D721Med (cell line): Measurements from ENCODE around the gene ROCK2.
"Not testable (repeated sequence)": the region's sequence is repeated elsewhere in the genome, so short reads cannot be mapped to it uniquely, and the experiment has no call there.

Source experiments
- DNase-seq: peaks from one replicate; pipeline ENCODE4 v3.0.0; 2011; ENCODE audit warnings: low spot score; ENCODE audit not compliant: insufficient read length
- FAIRE-seq: peaks from 2 replicates; lab custom pipeline; 2011; peaks lifted over from hg19 to GRCh38; lab: Jason Lieb, UNC
- TF ChIP-seq, protein P1 (sequence below): IDR thresholded peaks from 2 replicates; pipeline ENCODE4 v1.5.1; 2012; ENCODE audit warnings: mild to moderate bottlenecking, control low read depth; ENCODE audit not compliant: insufficient read depth; ENCODE audit errors: missing control alignments

The ROCK2 gene

GRCh38 chr2:11175293-11175795, 169.1 kb downstream of the ROCK2 start:
- TF ChIP-seq, protein P1, sequence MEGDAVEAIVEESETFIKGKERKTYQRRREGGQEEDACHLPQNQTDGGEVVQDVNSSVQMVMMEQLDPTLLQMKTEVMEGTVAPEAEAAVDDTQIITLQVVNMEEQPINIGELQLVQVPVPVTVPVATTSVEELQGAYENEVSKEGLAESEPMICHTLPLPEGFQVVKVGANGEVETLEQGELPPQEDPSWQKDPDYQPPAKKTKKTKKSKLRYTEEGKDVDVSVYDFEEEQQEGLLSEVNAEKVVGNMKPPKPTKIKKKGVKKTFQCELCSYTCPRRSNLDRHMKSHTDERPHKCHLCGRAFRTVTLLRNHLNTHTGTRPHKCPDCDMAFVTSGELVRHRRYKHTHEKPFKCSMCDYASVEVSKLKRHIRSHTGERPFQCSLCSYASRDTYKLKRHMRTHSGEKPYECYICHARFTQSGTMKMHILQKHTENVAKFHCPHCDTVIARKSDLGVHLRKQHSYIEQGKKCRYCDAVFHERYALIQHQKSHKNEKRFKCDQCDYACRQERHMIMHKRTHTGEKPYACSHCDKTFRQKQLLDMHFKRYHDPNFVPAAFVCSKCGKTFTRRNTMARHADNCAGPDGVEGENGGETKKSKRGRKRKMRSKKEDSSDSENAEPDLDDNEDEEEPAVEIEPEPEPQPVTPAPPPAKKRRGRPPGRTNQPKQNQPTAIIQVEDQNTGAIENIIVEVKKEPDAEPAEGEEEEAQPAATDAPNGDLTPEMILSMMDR, result no peak
- DNase-seq (no peak), FAIRE-seq (no peak)

GRCh38 chr2:11174222-11174621, 170.2 kb downstream of the ROCK2 start:
- TF ChIP-seq, protein P1, result no peak
- FAIRE-seq (no peak), DNase-seq (no peak)

- FAIRE-seq, result no peak
- TF ChIP-seq, protein P1, result no peak
Observed at GRCh38 chr2:11169333-11169732, 175.1 kb downstream of the ROCK2 start.

DNA sequence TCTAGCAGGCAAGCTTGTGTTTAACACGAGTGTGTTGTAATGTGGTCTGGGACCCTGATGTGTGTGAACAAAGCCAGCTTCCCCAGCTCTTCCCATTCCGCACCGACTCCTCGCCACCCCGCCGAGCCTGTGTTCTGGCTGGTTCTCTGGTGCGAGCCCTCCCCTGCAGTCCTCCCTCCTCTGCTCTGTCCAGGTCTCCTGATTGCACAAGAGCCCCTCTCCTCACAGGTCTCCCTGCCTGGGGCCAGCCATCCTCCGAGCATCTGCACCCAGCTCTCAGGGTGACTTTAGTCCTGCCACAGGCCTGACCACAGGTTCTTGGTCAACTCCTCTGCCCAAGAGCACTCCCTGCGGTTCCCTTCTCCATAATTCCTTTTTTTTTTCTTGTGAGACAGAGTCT, 175.9 kb downstream of the ROCK2 start:
- no peak for DNase-seq
- TF ChIP-seq, protein P1, result no peak
- no peak for FAIRE-seq

More at GRCh38 chr2:11169333-11169732, 175.1 kb downstream of the ROCK2 start:
- no peak for DNase-seq

- TF ChIP-seq, protein P1, result no peak
- DNase-seq (no peak), FAIRE-seq (no peak)
Observed at GRCh38 chr2:11166476-11166875, 178.0 kb downstream of the ROCK2 start.

DNA sequence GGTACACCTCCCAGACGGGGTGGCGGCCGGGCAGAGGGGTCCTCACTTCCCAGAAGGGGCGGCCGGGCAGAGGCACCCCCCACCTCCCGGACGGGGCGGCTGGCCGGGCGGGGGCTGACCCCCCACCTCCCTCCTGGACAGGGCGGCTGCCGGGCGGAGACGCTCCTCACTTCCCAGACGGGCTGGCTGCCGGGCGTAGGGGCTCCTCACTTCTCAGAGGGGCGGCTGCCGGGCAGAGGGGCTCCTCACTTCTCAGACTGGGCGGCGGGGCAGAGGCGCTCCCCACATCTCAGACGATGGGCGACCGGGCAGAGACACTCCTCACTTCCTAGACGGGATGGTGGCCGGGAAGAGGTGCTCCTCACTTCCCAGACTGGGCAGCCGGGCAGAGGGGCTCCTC, 179.4 kb downstream of the ROCK2 start:
- FAIRE-seq, DNase-seq: not testable (repeated sequence)

DNA sequence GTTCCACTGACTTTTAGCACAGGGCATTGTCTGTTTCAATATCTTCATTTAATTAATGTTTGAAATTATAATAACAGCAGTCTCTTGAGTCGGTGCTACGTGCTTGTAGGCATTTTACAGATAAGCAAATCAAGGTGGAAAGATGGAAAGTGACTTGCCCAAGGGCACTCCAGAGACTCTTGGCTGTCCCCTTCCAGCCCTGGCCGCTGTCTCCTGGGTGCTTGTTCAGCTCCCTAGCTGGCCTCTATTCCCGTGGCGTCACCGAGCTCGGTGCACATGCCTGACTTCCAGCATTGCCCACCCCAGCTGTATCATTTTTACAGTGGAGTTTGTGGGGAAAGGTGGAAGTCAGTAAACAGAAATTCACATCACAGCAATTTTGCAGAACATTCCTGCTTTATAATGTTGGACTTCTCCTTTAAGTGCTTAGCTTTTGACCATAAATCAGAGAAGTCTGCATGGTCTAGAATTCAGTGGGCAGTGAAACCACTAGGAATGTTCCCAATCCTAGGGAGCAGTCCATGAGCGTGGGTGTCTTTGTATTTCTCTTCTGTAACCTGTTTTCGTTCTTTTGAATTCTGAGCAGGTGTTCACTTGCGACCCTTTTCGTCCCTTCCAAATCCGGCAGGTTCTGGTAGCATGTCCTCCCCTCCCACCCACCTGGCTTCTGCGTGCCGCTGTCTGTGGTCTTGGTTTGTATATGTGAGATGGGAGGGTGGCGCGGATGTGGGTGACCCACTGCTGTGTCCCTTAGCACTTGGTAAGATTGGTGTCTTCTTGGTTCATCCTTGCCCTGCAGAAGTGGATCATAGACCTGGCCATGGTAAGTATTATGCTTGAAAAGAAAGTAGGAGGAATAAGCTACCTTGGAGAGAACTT, 180.8 kb downstream of the ROCK2 start:
- FAIRE-seq (no peak), DNase-seq (no peak)
- TF ChIP-seq, protein P1, result no peak
